Endometrial microvascular endothelial cells (primary cell): ENCODE data around the gene WSCD1. TPM values are rescaled to one million over a fixed set of nuclear protein-coding genes. Genes with fewer than 3 reads are reported as not detected.

Experiments used
- in situ Hi-C: cut with HindIII; loops from 2 replicates; pipeline ENCODE4 v1.10.0; 2017; ENCODE audit warnings: low sequenced_read_pairs, low pct_unique_long_range_greater_than_20kb; ENCODE audit errors: inconsistent ontology term
- total RNA-seq: library from RNA; depleted of rRNA; stranded (reverse); fragments of >200 nt; gene quantifications from one replicate; pipeline ENCODE4 v1.2.3, GENCODE V29; 2015; ENCODE audit errors: inconsistent ontology term

The WSCD1 gene
- total RNA-seq, 1 donor from 2014 or later = 27.2 TPM

GRCh38 chr17:6100146-6100545 is 30.0 kb downstream of the WSCD1 start:
- in situ Hi-C loops = no loop called here

- in situ Hi-C loops = no loop called here
Measured at GRCh38 chr17:6100891-6101500, 30.8 kb downstream of the WSCD1 start.

GRCh38 chr17:6101706-6102105 is 31.5 kb downstream of the WSCD1 start:
- in situ Hi-C loops = no loop called here

- in situ Hi-C loops = no loop called here
Measured at GRCh38 chr17:6102615-6103014, 32.4 kb downstream of the WSCD1 start.

GRCh38 chr17:6104956-6105648 is 34.9 kb downstream of the WSCD1 start:
- in situ Hi-C loops = no loop called here

- in situ Hi-C loops = no loop called here
Measured at GRCh38 chr17:6105649-6106007, 35.4 kb downstream of the WSCD1 start.

- in situ Hi-C loops = no loop called here
Measured at GRCh38 chr17:6106212-6106611, 36.0 kb downstream of the WSCD1 start.

GRCh38 chr17:6107791-6108190 is 37.6 kb downstream of the WSCD1 start:
- in situ Hi-C loops = no loop called here

- in situ Hi-C loops = no loop called here
Measured at GRCh38 chr17:6108382-6108781, 38.2 kb downstream of the WSCD1 start.

GRCh38 chr17:6108987-6109386 is 38.8 kb downstream of the WSCD1 start:
- in situ Hi-C loops = no loop called here

- in situ Hi-C loops = no loop called here
Measured at GRCh38 chr17:6109536-6109935, 39.4 kb downstream of the WSCD1 start.

- in situ Hi-C loops = no loop called here
Measured at GRCh38 chr17:6110088-6110487, 39.9 kb downstream of the WSCD1 start.

- in situ Hi-C loops = no loop called here
Measured at GRCh38 chr17:6110592-6110991, 40.4 kb downstream of the WSCD1 start.

- in situ Hi-C loops = no loop called here
Measured at GRCh38 chr17:6120351-6120750, 50.2 kb downstream of the WSCD1 start.

GRCh38 chr17:6124856-6125255 is 54.7 kb downstream of the WSCD1 start:
- in situ Hi-C loops = no loop called here

GRCh38 chr17:6126768-6127167 is 56.6 kb downstream of the WSCD1 start:
- in situ Hi-C loops = no loop called here

- in situ Hi-C loops = no loop called here
Measured at GRCh38 chr17:6134721-6135120, 64.5 kb downstream of the WSCD1 start.

GRCh38 chr17:6135236-6135635 is 65.1 kb downstream of the WSCD1 start:
- in situ Hi-C loops = no loop called here

GRCh38 chr17:6135996-6136395 is 65.8 kb downstream of the WSCD1 start:
- in situ Hi-C loops = no loop called here

- in situ Hi-C loops = no loop called here
Measured at GRCh38 chr17:6137716-6138502, 67.7 kb downstream of the WSCD1 start.
